GM18517 (cell line): ENCODE data around the gene TMEM30A.

ENCODE experiments used
- ATAC-seq: cut with Tn5 transposase; IDR thresholded peaks from one replicate; pipeline ENCODE4 v1.9.1; 2021; ENCODE audit warnings: mild to moderate bottlenecking, moderate library complexity; ENCODE audit not compliant: unreplicated experiment

Gene TMEM30A

DNA sequence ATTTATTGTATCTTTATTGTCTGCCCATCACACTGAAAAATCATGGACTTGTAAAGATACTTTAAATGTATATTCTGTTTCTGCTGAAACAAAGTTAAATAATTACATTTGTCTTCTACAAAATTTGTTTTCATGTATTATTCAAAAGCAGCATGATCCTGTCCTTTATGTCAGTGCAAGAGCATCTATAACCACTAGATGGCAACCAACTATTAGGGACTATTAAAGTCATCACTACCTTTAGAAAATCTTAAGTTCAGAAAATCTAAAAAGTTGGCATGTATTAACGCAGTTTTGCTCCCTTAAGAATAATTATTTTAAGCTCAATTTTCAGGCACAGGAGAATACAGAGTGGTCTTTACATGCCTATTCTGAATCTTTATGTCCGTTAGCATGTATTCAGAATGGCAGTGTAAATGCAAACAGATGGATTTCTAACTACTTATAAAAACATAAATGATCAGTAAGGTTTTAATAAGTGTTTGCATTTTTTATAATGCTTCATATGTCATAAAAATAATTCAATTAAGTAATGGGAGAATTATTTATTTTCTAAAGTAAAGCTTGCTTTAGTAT, 17.8 kb downstream of the TMEM30A start:
- peak; percentile 83 for ATAC-seq

DNA sequence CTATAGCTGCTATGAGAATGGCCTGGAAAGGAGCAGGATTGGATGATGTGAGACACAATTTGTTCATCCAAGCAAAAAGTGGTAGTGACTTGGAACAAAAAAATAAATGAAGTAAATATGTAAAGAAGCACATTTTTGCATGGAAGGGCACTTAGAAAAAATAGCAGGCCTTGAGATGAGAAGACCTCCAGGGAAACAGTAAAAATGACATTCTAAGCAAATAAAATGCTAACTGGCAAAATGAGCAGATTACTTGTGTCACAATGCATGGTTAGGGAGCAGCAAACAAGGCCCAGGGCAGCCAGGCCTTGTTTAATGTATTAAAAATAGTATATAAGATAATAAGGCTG, 21.2 kb downstream of the TMEM30A start:
- no peak for ATAC-seq

DNA sequence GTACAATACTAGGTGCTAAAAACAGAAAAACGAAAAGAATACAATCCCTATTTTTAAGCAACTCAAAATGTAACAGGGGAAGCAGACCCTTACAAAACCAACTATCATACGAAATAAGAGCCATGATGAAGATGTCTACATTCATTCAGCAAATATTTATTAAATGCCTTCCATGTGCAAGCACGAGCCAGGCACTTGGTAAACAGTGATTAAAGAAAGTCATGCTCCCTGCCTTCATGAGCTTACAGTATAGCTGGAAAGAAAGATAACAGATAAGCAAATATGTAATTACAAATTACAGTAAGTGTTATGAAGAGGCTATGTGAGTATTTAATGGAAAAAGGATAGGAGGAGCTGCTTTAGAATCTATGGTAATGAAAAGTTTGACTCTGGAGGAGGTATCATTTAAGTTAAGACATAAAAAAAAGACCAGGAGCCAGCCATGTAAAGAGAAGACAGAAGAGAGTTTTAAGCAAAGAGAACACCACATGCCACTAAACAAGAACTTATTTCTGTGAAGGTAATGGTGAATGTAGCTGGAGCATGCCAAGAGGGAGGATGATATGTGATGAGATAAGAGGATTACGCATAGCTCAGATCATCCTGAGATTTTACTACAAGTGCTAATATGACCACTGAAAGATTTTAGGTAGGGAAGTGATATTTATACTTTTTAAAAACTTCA, 21.7 kb downstream of the TMEM30A start:
- ATAC-seq = no peak

DNA sequence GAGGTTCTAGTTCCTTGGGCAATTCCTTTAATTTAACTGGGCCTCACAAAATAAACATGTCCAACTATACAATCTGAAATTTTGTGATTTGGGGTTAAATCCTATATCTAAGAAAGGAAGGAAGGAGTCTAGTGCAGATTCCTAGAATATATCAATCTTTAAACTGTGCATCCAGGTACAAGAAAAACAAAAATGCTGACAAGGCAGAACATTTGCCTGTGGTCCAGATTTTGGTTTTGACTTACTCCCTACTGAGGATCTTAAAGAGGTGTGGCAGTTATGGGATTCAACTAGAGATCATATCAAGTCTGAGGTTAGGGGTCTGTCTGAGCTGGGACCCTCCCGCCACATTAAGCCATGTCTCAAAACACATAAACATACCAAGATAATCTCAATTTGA, 23.3 kb downstream of the TMEM30A start:
- no peak for ATAC-seq

DNA sequence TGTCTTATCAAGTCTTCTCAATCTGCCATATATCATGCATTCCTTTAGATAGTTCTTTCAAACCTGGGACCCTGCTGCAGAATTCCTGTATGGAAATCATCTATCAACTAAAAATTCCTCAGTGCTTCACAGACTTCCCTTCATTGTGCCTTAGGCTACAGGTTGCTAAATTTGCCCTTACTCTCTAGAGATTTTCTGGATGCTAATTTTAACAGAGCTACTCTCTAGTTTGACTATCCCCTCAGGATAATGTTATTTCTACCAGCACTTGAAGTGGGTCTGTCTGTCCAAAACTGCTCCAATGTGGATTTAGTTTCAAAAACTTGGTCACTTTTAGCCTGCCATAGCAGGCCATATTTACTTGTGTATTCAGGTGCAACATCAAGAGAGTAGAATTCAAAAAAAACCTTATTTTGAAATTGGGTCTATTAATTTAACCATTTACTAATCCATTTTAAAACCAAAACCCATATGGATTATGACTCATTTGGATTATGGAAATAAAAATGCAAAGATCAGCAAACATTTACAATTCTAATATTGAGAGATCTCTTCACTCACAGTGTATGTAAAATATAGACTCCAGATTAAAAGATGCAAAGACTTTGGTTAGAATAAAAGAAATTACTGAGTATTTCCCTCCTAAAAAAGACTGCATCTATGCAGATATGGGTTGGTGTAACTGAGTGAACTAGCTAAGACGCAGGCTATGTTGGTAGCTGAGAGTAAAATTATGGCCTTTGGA, 27.1 kb downstream of the TMEM30A start:
- no peak for ATAC-seq

DNA sequence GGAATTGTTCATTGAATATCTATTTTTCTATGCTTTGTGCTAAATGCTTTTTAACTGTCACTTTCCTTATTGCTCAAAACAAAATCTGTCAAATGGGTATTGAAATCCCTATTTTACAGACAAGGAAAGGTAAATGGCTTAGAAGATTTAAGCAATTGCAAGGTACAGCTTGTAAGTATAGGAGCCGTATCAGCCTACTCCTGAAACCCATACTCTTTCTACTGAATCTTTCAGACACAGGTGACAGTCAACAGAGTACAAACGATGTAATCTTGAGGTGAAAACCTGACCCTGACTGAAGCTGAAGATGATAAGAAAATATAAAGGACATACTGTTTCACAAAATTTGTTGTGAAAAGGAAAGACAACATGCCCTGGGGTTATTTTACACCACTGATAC, 34.0 kb downstream of the TMEM30A start:
- ATAC-seq = no peak

DNA sequence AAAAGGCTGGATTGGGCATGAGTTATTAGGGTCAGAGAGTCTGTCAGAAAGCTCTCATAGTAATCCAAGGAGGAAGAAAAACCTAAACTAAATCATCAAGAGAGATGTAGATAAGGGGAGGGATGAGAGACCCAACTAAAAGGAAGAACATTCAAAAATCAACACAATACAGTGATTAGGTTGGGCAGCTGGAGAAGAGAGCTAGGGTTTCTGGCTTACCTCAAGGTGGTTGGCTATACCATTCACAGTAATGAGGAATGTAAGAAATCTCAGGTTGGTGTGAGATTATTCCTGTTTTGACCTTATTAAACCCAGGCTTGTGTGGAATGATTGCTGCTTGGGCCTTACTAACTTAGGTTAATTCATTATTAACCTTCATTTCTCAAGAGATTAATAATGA, 34.8 kb downstream of the TMEM30A start:
- no peak for ATAC-seq

DNA sequence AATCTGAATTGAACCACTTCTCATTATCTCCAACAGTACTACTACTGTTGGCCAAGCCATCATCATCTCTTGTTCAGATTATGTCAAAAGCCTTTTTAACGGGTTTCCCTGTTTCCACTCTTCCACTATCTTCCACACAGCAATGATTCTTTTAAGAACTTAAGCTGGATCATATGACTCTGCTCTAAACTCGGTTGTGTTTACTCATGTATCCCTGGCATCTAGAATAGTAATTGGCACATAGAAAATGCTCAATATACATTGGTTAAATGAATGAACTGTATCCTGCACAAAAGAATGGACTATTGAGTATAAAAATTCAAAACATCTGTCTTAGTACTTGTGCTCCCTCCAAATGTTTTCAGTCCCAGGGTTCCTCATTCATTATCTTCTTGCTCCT, 38.2 kb downstream of the TMEM30A start:
- no peak for ATAC-seq

DNA sequence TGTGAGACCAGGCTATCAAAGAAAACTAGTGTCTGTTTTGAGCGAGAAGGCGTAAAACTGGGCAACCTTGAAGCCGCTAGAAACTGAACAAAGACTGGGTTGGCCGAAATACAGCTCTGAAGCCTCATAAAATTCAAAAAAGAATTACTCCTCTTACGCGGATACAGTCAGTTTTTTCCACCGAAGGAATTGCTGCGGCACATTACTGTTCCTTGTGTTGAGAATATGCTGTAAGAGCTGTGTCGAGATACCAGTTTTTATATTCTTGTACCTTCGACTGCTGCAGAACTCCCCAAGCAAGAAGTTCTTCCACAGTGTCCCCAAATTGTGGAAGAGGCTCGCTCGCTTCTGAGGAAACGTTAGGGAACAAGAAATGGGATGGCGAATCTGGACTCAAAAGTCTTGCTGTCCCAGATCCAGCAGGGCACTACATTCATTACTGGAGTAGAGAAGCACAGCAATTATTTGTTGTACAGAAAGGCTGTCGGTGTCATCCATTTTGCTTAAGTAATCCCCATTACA, 40.5 kb downstream of the TMEM30A start:
- ATAC-seq = peak; percentile 25

DNA sequence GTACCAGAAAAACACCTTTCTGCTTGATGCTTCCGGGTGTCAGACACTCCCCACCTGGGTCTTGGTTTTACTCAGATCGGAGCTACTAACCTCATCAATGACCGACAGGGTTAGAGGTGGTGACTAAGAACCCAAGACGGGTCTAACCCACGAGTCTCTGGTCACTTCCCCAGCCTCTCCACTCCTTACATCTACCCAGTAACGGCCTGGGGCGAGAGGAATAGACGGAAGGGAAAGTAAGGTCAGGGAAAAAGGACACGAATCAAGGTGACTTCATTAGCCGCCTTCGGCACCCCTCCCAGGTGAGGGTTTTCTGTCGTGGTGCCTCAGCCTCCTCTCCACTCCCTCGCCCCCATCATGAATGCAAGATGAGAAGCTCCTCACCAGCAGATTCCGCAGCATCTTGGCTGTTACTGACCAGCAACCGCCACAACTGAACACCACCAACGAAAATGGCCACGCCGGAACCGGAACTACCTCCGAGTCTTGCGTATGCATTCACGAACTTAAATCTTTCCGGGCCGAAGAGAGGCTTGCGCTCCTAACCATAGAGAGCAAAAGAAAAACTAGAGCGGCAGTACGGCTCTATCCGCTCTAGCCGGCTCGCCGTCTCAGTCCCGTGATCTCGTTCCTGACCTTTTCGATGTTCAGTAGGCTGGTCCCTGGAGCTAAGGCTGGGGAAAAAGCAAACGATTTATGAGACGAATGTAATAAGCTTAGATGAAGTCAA, 41.1 kb downstream of the TMEM30A start, which contains the start of gene COX7A2:
TSS of gene COX7A2 (minus strand) at position 469 of the 730 bp plus-strand sequence. CDS start at position 402, 67 bp downstream.
- peak; percentile 94 for ATAC-seq

DNA sequence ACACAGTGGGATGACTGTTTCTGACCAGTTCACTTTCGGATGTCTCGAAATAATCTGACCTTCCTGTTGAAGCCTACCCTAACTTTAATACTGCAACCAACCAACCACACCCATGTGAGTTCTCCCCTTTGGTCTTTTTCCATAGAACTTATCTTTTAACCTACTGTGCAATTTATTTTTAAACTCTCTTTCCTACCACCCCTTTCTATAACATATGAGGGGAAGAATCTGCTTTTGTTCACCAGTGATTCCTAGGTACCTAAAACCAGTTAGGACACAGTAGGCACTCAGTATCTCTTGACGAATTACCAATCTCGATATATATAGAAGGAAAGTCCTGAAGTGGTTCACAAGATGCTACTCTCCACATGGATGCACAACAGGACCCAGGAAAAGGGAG, 48.0 kb downstream of the TMEM30A start:
- ATAC-seq = no peak

DNA sequence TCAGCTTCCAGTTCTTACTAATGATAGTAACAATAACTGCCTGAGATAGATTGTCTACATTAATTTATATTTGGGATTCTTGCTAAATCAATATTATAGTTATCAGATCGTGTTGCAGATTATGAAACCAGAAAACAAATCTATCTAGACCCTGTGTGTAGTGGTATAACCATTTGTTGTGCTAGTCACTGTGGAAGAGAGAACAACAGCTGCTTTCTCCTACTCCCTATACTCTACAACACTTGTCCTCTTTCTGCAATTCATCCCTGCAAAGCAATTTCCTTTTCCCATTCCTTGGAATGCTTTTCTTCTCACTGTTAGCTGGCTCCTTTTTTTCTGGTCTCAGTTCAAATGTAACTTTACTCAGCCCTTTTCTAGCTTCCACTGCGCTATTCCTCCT, 49.3 kb downstream of the TMEM30A start:
- no peak for ATAC-seq

DNA sequence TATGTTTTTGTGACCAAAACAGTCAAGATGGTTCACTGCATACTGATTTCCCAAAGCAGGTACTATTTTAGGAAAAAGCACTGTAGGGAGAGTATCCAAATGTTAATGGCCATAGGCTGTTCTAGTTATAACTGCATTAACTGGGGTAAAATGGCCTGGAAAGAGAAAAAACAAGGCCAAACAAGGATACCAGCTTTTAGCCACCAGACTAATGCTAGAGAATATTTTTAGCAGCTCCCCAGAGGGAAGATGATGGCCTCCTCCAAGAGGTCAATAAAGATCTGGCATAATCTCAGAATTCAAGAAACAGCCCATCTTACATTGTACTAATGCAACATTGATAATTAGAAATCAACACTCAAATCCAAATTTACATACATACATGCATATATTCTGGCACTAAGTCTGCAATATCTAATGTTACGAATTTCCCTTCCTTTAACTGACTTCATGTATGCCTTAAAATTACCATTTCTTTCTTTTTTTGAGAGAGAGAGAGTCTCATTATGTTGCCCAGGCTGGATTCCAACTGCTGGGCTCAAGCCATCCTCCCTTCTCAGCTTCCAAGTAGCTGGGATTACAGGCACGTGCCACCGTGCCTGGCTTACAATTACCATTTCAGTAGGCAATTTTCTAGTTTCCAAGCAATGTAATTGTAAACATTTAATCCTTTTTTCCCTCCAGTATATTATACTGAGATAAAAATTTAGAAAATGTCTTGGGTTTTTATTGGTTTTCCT, 50.3 kb downstream of the TMEM30A start:
- ATAC-seq = no peak

DNA sequence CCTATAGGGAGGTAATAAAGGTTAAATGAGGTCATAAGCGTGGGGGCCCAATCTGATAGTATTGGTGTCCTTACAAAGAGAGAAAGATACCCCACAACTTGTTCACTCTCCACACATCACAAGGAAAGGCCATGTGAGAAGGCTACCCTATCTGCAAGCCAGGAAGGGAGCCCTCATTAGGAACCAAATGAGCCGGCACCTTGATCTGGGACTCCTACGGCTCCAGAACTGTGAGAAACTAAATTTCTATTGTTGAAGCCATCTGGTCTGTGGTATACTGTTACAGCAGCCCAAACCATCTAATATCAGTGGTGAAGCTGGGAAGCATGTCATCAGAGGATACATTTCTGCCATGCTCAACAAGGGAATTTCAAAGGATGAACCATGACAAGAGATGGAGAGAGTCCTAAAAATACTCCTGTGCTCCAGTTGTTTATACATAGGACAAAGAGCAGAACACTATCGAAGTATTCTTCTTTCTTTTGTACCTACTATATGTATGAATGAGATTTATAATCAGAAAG, 51.4 kb downstream of the TMEM30A start:
- no peak for ATAC-seq

DNA sequence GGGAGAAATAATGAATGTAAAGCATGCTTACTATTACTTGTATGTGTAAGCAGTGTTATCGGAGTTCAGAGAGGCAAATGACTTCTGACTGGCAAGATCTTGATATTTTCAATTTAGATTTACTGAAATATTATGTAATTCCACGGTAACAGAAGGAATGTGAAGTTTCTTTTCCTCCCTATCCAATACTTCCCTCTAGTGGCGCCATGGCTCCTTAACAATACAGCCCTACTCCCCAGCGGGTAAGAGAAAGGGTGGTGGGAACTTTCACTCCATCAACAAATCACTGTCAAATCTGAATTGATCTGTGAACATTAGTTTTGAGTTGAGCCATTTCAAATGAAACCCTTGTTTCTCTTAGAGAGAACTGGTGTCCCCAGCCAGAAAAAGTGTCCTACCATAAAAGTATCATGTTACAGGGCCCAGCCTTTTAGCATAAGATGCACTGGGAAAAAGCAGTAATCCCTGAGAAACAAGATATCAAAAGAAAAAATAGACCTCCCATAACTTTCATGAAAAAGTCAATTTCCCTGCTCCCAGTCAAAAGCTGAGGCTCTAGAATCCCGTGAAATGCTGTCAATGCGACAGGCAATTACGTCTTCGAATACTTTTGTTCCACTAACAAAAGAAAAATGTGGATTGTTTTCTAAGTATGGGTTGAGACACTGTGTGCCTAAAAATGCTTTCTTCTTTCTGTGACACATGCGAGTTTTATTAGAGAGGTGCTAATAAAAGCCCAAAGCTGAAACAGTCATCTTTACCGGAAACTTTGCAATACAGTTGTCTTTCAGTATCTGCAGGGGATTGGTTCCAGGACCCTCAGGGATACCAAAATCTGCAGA, 53.9 kb downstream of the TMEM30A start:
- ATAC-seq = no peak

DNA sequence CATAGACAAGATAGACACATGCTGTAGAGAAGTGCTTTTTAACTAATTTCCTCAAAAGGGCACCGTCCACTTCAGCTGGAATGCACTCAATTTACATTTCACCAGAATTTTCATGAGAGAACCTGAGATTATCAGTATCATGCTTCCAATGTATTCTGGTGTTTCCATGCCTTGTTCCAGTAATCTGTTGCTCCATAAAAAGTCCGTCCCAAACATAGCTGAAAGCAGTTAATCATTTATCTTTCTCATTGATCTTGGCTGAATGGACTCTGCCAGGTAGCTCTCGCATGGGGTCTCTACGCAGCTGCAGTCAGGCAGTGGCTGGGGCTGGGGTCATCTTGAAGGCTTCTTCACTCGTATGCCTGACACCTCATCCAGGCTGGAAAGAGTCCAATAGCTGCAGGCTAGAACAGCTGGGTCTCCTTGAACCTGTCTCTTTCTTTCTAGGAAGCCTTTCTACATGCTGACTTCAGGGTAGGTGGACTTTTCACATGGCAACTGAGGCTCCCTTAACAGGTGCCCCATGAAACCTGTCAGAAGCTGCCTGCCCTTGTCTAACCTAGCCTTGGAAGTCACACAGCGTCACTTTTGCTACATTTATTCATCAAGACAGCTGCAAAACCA, 60.2 kb downstream of the TMEM30A start:
- no peak for ATAC-seq

DNA sequence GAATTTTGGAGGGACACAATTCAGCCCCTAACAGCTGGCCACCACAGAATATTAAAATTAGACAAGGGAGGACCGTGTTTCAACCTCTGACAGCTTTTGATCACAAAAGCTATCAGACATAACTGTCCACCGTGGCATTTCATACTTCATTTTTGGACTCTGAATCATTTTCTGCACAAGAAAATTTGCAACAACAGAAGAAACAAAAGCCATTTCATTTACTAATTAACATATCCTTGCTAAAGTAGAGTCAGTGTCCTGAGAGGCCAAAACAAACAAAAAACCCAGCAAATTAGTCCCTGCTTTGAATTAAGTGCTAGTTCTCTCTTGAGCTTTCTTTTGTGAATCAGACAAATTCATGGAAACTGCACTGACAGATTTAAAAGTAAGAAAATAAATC, 61.2 kb downstream of the TMEM30A start:
- no peak for ATAC-seq

DNA sequence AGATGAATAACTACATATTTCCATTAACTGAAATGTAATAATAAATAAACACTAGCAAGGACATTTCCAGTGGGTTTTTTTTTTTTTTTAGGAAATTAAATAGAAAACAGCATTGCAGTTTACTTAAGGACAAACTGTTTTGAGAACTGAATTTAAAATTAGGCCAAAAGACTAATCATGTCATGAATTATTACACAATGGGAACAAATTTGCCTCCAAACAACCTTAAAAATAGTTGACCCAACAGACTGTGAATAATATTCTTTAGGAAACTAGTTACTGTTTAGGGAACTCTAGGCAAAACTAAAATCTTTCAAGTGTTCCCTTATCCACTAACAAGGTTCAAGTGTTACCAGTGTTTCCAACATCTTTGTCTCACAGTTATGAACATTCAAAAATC, 62.3 kb downstream of the TMEM30A start:
- no peak for ATAC-seq

DNA sequence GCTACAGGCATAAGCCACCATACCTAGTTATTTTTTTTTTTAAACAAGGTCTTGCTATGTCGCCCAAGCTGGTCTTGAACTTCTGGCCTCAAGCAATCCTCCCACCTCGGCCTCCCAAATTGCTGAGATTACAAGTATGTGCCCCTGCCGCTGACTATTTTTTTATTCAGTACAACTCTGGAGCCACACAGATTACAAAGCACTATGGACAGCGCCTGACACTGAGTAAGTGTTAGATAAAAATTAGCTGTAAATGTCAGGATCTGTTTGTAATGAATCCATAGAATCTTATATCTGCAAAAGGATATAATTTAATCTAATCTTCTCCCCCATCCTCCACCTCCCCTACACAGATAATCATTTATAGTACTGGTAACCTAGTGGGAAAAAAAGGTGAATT, 63.5 kb downstream of the TMEM30A start:
- no peak for ATAC-seq
